SK-N-SH (cell line): Measurements from ENCODE around the gene TGFBRAP1. TPM values are rescaled to one million over a fixed set of nuclear protein-coding genes. Genes with fewer than 3 reads are reported as not detected.

Experiments used
- CTCF ChIA-PET: fragments of 300-600, 350-600 bp; formaldehyde crosslinking; extraction: SDS; loops from one replicate; lab custom pipeline; 2021; lab: Yijun Ruan, JAX
- POLR2A ChIA-PET: fragments of 350-600 bp; sonication (Branson Sonifier 250); formaldehyde crosslinking; extraction: SDS; loops from one replicate; lab custom pipeline; 2020; ENCODE audit warnings: antibody characterized with exemption, inconsistent platforms; lab: Yijun Ruan, JAX
- DNase-seq: peaks from one replicate; pipeline ENCODE4 v3.0.0; 2012
- H2AFZ ChIP-seq: fragments of 200-600 bp; sonication (generic); 2 replicates; pipeline ENCODE4 v1.8.1; 2016; ENCODE audit warnings: antibody characterized with exemption, mild to moderate bottlenecking, low read depth
- H3F3A ChIP-seq: fragments of 200-600 bp; sonication (generic); replicated peaks from 2 replicates; pipeline ENCODE3; 2016; ENCODE audit warnings: antibody characterized with exemption, mild to moderate bottlenecking; ENCODE audit not compliant: insufficient read depth
- H3K27ac ChIP-seq, 2 experiments: fragments of 200-500 bp in 1 of 2; fragments of 200-600 bp in 1 of 2; sonication (Bioruptor generic) in 1 of 2; sonication (generic), shearing (Covaris generic) in 1 of 2; 2 replicates each; pipeline versions ENCODE4 v1.5.1 to v1.6.1; 2014 to 2016; ENCODE audit warnings: low read depth in 2 of 2, inconsistent platforms in 1 of 2, low read length in 1 of 2, mild to moderate bottlenecking in 1 of 2, mixed read lengths in 1 of 2
- H3K27me3 ChIP-seq: fragments of 200-600 bp; sonication (generic), shearing (Covaris generic); 2 replicates; pipeline ENCODE4 v1.6.1; 2016; ENCODE audit warnings: mixed run types; ENCODE audit not compliant: insufficient read depth
- H3K36me3 ChIP-seq, 2 experiments: fragments of 200-500 bp in 1 of 2; fragments of 200-600 bp in 1 of 2; sonication (Bioruptor generic) in 1 of 2; sonication (generic) in 1 of 2; replicated peaks in 1 of 2; 2 replicates each; pipeline versions ENCODE3 to v1.5.1; 2014 to 2016; ENCODE audit warnings: low read length in 1 of 2, mild to moderate bottlenecking in 1 of 2; ENCODE audit not compliant: insufficient read depth in 2 of 2, control insufficient read depth in 1 of 2
- H3K4me1 ChIP-seq, 2 experiments: fragments of 200-500 bp in 1 of 2; fragments of 200-600 bp in 1 of 2; sonication (Bioruptor generic) in 1 of 2; sonication (generic), shearing (Covaris generic) in 1 of 2; 2 replicates each; pipeline versions ENCODE4 v1.5.1 to v1.6.1; 2014 to 2016; ENCODE audit warnings: low read depth in 1 of 2, low read length in 1 of 2, mixed run types in 1 of 2; ENCODE audit not compliant: insufficient read depth in 2 of 2, control insufficient read depth in 1 of 2
- H3K4me2 ChIP-seq: fragments of 200-600 bp; sonication (generic), shearing (Covaris generic); 2 replicates; pipeline ENCODE4 v1.6.1; 2017; ENCODE audit warnings: mixed run types
- H3K4me3 ChIP-seq, 2 experiments: fragments of 200-500 bp in 1 of 2; fragments of 200-600 bp in 1 of 2; sonication (Bioruptor generic) in 1 of 2; sonication (generic), shearing (Covaris generic) in 1 of 2; 2 replicates each; pipeline versions ENCODE4 v1.5.1 to v1.8.1; 2014 to 2016; ENCODE audit warnings: low read depth in 2 of 2, inconsistent platforms in 1 of 2, low read length in 1 of 2, mild to moderate bottlenecking in 1 of 2, mixed read lengths in 1 of 2, moderate library complexity in 1 of 2
- H3K79me2 ChIP-seq: fragments of 200-600 bp; sonication (generic); 2 replicates; pipeline ENCODE4 v1.8.1; 2017; ENCODE audit warnings: mild to moderate bottlenecking; ENCODE audit not compliant: insufficient read depth
- H3K9ac ChIP-seq: fragments of 200-600 bp; sonication (generic); 2 replicates; pipeline ENCODE4 v1.6.1; 2017; ENCODE audit warnings: mixed run types
- H3K9me2 ChIP-seq: fragments of 200-600 bp; sonication (generic); 2 replicates; pipeline ENCODE4 v1.6.1; 2017; ENCODE audit warnings: mixed run types
- H3K9me3 ChIP-seq: fragments of 200-600 bp; sonication (generic); 2 replicates; pipeline ENCODE4 v1.6.1; 2017; ENCODE audit warnings: mixed run types, mild to moderate bottlenecking, moderate library complexity
- H4K20me1 ChIP-seq: fragments of 200-600 bp; sonication (generic); 2 replicates; pipeline ENCODE4 v1.6.1; 2017; ENCODE audit warnings: mild to moderate bottlenecking, mixed run types; ENCODE audit not compliant: insufficient read depth
- CTCF ChIP-seq: fragments of 200-600 bp; sonication (generic); IDR thresholded peaks from 2 replicates; pipeline ENCODE4 v1.6.1; 2017; ENCODE audit warnings: antibody characterized with exemption, mild to moderate bottlenecking, moderate library complexity
- EZH2phosphoT487 ChIP-seq: fragments of 200-600 bp; sonication (generic); IDR thresholded peaks from 2 replicates; pipeline ENCODE4 v1.6.1; 2017; ENCODE audit warnings: low read depth, mixed run types, mild to moderate bottlenecking, antibody characterized with exemption, moderate library complexity, borderline replicate concordance
- FOSL2 ChIP-seq: IDR thresholded peaks from 2 replicates; pipeline ENCODE4 v1.4.0; 2012; ENCODE audit warnings: low read depth, mild to moderate bottlenecking, moderate library complexity, borderline replicate concordance
- FOXJ3 ChIP-seq: sonication (generic); formaldehyde crosslinking; IDR thresholded peaks from 2 replicates; pipeline ENCODE4 v1.5.1; 2020; ENCODE audit warnings: mild to moderate bottlenecking, missing genetic modification reagents
- IRF3 ChIP-seq: fragments of 150-350 bp; IDR thresholded peaks from 2 replicates; pipeline ENCODE4 v1.6.1; 2016; ENCODE audit warnings: mild to moderate bottlenecking, low read depth, low read length
- JUND ChIP-seq: IDR thresholded peaks from 2 replicates; pipeline ENCODE4 v1.4.0; 2012
- MAX ChIP-seq: IDR thresholded peaks from 2 replicates; pipeline ENCODE4 v1.4.0; 2012; ENCODE audit warnings: low read depth
- MEF2A ChIP-seq: IDR thresholded peaks from 2 replicates; pipeline ENCODE4 v1.4.0; 2012; ENCODE audit warnings: low read depth, borderline replicate concordance
- MXI1 ChIP-seq: IDR thresholded peaks from 2 replicates; pipeline ENCODE4 v1.6.1; 2012; ENCODE audit warnings: mild to moderate bottlenecking, low read depth, low read length, improper control_type of control experiment
- PBX3 ChIP-seq: IDR thresholded peaks from 2 replicates; pipeline ENCODE4; 2012
- POLR2AphosphoS5 ChIP-seq: IDR thresholded peaks from 2 replicates; pipeline ENCODE4 v1.6.1; 2012; ENCODE audit warnings: low read depth, low read length
- RAD21 ChIP-seq: IDR thresholded peaks from 2 replicates; pipeline ENCODE4 v1.6.1; 2012; ENCODE audit warnings: mild to moderate bottlenecking, low read length
- REST ChIP-seq: IDR thresholded peaks from 2 replicates; pipeline ENCODE4 v1.6.1; 2012; ENCODE audit warnings: mild to moderate bottlenecking, low read depth, low read length, moderate library complexity
- TAF1 ChIP-seq: IDR thresholded peaks from 2 replicates; pipeline ENCODE4 v1.6.1; 2012; ENCODE audit warnings: low read depth, mild to moderate bottlenecking, low read length, moderate library complexity, borderline replicate concordance
- TCF12 ChIP-seq: IDR thresholded peaks from 2 replicates; pipeline ENCODE4 v1.4.0; 2012
- TEAD4 ChIP-seq: IDR thresholded peaks from 2 replicates; pipeline ENCODE4 v1.4.0; 2012; ENCODE audit warnings: mild to moderate bottlenecking, borderline replicate concordance; ENCODE audit not compliant: insufficient read depth
- USF2 ChIP-seq: fragments of 150-350 bp; IDR thresholded peaks from 2 replicates; pipeline ENCODE4 v1.6.1; 2017; ENCODE audit warnings: antibody characterized with exemption, low read length, low read depth, borderline replicate concordance
- YY1 ChIP-seq: IDR thresholded peaks from 2 replicates; pipeline ENCODE4 v1.4.0; 2012; ENCODE audit warnings: low read depth, mild to moderate bottlenecking
- WGBS: methylation state at CpG from one replicate; pipeline ENCODE4 v1.1.6; 2017; ENCODE audit warnings: low lambda C conversion rate; 5-methylcytosine and 5-hydroxymethylcytosine counted together
- polyA plus RNA-seq, 3 experiments: library from polyadenylated mRNA; depleted of rRNA; stranded (reverse); fragments of >200 nt; gene quantifications; 2 replicates each; pipeline ENCODE4 v1.2.3, GENCODE V29; 2012

Gene TGFBRAP1
- polyA plus RNA-seq, 1 of the 3 experiments (the other 2 are of a cell fraction) = 5.7 TPM

- TF ChIP-seq USF2 (no peak), PBX3 (no peak), YY1 (no peak), IRF3 (no peak), FOSL2 (no peak), TAF1 (no peak), EZH2phosphoT487 (no peak), MXI1 (no peak), FOXJ3 (no peak)
- no peak overlapping the region for H3K27ac ChIP-seq
- ChIA-PET CTCF (interaction anchor here (0.7 to 3.1 kb wide), 5 partner anchors 141 to 278 kb away, joined by 3 to 35 read pairs (median 5); no protein-coding TSS in a partner anchor), POLR2A (no interaction called here)
- peaks cover 5 to 33% of the 10 kb centered on the region in 2 experiments for H3K36me3 ChIP-seq
- H3K9ac ChIP-seq = no peak overlapping the region
- no peak overlapping the region for H3K4me2 ChIP-seq
- H3K9me2 ChIP-seq = no peaks in the 10 kb centered on the region
- H3K4me1 ChIP-seq = peaks cover 6% of the 10 kb centered on the region in 2 experiments; a peak in 1 of 4 replicates
- no peaks in the 10 kb centered on the region for H3K27me3 ChIP-seq
- no peak overlapping the region for H2AFZ ChIP-seq
- no peak for DNase-seq
- H4K20me1 ChIP-seq = peaks cover 11% of the 10 kb centered on the region; the same call in 1 of the 2 replicates
- peaks cover under 1% of the 10 kb centered on the region for H3F3A ChIP-seq
- H3K79me2 ChIP-seq = peaks cover 56% of the 10 kb centered on the region; the same call in 1 of the 2 replicates
- 85% methylated on average over 5 of the region's 5 CpGs for WGBS
- no peak overlapping the region for H3K4me3 ChIP-seq
- H3K9me3 ChIP-seq = no peaks in the 10 kb centered on the region
Observed at GRCh38 chr2:105376789-105377240, 47.3 kb upstream of the TGFBRAP1 start.

- Histone ChIP-seq H3K9ac (no peak overlapping the region), H3K9me2 (no peaks in the 10 kb centered on the region), H3F3A (peaks cover 5% of the 10 kb centered on the region), H2AFZ (no peak overlapping the region), H3K27ac (no peak overlapping the region), H3K27me3 (no peaks in the 10 kb centered on the region), H3K9me3 (no peaks in the 10 kb centered on the region), H3K4me1 (peaks cover 6% of the 10 kb centered on the region in 2 experiments; a peak in 1 of 4 replicates), H3K4me2 (no peak overlapping the region), H3K36me3 (peaks cover 3 to 33% of the 10 kb centered on the region in 2 experiments), H3K4me3 (no peak overlapping the region), H4K20me1 (peaks cover 11% of the 10 kb centered on the region; the same call in 1 of the 2 replicates), H3K79me2 (peaks cover 52% of the 10 kb centered on the region; the same call in 1 of the 2 replicates)
- DNase-seq = no peak
- no peak for TF ChIP-seq POLR2AphosphoS5
- no peak for TF ChIP-seq JUND
- no peak for TF ChIP-seq TEAD4
- TF ChIP-seq TCF12 = no peak
- no peak for TF ChIP-seq MEF2A
- no peak for TF ChIP-seq REST
- no peak for TF ChIP-seq RAD21
- no peak for TF ChIP-seq CTCF
- no peak for TF ChIP-seq MAX
- WGBS = 93% methylated on average over 11 of the region's 11 CpGs
- ChIA-PET POLR2A (no interaction called here), CTCF (interaction anchor here (1.7 to 3.5 kb wide), 2 partner anchors 142 to 146 kb away, joined by 5 to 16 read pairs; no protein-coding TSS in a partner anchor)
Observed at GRCh38 chr2:105376010-105376409, 46.5 kb upstream of the TGFBRAP1 start.
